Karpas-422 (cell line): ENCODE results near the gene BBS4. TPM values are rescaled to one million over a fixed set of nuclear protein-coding genes. Genes with fewer than 3 reads are reported as not detected.

Experiments used
- DNase-seq: peaks from one replicate; pipeline ENCODE4 v3.0.0-alpha.2; 2015
- H2AFZ ChIP-seq: fragments of 200-600 bp; sonication (generic); 2 replicates; pipeline ENCODE4 v1.6.1; 2014; ENCODE audit warnings: antibody characterized with exemption, low read length, mixed read lengths
- H3K27ac ChIP-seq: fragments of 200-600 bp; sonication (generic); 2 replicates; pipeline ENCODE4 v1.5.1; 2014; ENCODE audit warnings: mild to moderate bottlenecking, low read length, moderate library complexity
- H3K27me3 ChIP-seq: fragments of 200-600 bp; sonication (generic); 2 replicates; pipeline ENCODE4 v1.6.1; 2014; ENCODE audit warnings: low read length, mixed read lengths
- H3K36me3 ChIP-seq: fragments of 200-600 bp; sonication (generic); 2 replicates; pipeline ENCODE4 v1.6.1; 2014; ENCODE audit warnings: low read length, mixed read lengths; ENCODE audit not compliant: insufficient read depth
- H3K4me1 ChIP-seq: fragments of 200-600 bp; sonication (generic); 2 replicates; pipeline ENCODE4 v1.6.1; 2014; ENCODE audit warnings: mild to moderate bottlenecking, low read length, mixed read lengths
- H3K4me2 ChIP-seq: fragments of 200-600 bp; sonication (generic); 2 replicates; pipeline ENCODE4 v1.6.1; 2014; ENCODE audit warnings: low read length, low read depth, mild to moderate bottlenecking; ENCODE audit not compliant: poor library complexity, severe bottlenecking
- H3K4me3 ChIP-seq: fragments of 200-600 bp; sonication (generic); 2 replicates; pipeline ENCODE4 v1.5.1; 2014; ENCODE audit warnings: mild to moderate bottlenecking, antibody characterized with exemption, low read length, mixed read lengths
- H3K79me2 ChIP-seq: fragments of 200-600 bp; sonication (generic); 2 replicates; pipeline ENCODE4 v1.6.1; 2014; ENCODE audit warnings: mild to moderate bottlenecking, low read length, mixed read lengths
- H3K9ac ChIP-seq: fragments of 200-600 bp; sonication (generic); 2 replicates; pipeline ENCODE4 v1.6.0; 2014; ENCODE audit warnings: low read length
- H3K9me2 ChIP-seq: fragments of 200-600 bp; sonication (generic), shearing (Covaris generic); replicated peaks from 2 replicates; pipeline ENCODE4 v1.6.0; 2014; ENCODE audit warnings: mild to moderate bottlenecking, low read length, moderate library complexity; ENCODE audit not compliant: insufficient read depth
- H3K9me3 ChIP-seq: fragments of 300-700, 200-600 bp; sonication (generic); 2 replicates; pipeline ENCODE4 v1.6.1; 2014; ENCODE audit warnings: low read length, mixed read lengths
- H4K20me1 ChIP-seq: fragments of 200-600 bp; sonication (generic); 2 replicates; pipeline ENCODE4 v1.6.1; 2014; ENCODE audit warnings: mild to moderate bottlenecking, antibody characterized with exemption, low read length, low read depth; ENCODE audit not compliant: insufficient read depth
- total RNA-seq: library from RNA; depleted of rRNA; stranded (reverse); fragments of >200 nt; shearing (Covaris generic); gene quantifications from 2 replicates; pipeline ENCODE4 v1.2.3, GENCODE V29; 2014; ENCODE audit warnings: low replicate concordance

BBS4 gene
- total RNA-seq, 1 experiment from 2014 or later, result 17.0 TPM

DNA sequence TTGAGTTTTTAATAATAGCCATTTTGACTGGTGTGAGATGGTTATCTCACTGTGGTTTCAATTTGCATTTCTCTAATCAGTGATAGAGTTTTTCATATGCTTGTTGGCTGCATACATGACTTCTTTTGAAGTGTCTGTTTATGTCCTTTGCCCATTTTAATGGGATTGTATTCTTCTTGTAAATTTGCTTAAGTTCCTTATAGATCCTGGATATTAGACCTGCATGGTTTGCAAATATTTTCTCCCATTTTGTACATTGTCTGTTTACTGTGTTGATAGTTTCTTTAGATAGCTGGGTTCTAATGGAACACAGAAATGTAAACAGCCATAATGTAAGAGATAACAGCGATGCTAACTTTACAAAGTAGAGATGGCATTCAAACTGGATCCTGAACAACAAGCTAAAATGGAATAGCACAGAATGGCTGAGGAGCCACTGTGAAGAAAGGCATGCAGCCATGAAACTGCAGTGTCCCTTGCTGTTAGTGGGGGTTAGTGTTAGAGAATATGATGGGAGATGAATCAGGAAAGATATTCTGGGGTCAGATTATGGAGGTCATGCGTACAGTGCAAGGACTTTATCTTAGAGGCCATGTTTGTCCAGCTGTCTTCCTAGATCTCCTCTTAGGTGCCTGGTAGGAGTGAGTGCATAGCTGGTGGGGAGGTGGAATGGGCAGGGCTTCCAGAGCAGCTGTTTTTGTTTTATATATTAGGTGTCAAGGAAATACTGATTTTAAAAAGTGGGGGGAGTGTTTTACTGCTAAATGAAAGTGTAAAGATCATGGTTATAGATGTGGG, 48.1 kb downstream of the BBS4 start:
- Histone ChIP-seq H3K4me2 (no peak overlapping the region), H3K9me3 (no peaks in the 10 kb centered on the region), H3K9ac (no peak overlapping the region), H3K4me1 (no peaks in the 10 kb centered on the region), H2AFZ (no peak overlapping the region), H3K79me2 (no peaks in the 10 kb centered on the region), H4K20me1 (no peaks in the 10 kb centered on the region), H3K36me3 (peaks cover 22% of the 10 kb centered on the region), H3K4me3 (no peak overlapping the region), H3K9me2 (no peaks in the 10 kb centered on the region), H3K27me3 (no peaks in the 10 kb centered on the region), H3K27ac (no peak overlapping the region)
- DNase-seq, result no peak

DNA sequence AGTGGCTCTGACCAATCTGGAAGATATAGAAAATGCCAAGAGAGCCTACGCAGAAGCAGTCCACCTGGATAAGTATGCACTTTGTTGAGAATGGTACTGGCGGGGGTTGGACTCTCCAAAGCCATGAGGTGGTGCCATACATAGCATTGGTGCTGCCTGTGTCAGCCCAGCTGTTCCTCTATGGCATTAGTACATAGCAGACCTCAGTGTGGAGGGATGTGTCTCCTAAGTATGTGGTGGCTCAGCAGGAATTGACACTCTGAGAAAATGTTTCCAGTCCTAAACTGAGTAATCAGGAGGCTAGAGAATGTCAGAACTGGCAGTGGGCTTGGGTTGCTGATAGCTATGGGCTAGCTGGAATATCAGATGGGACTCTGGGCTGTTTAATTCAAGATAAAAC, 49.1 kb downstream of the BBS4 start:
- DNase-seq, result no peak
- Histone ChIP-seq H3K9ac (no peak overlapping the region), H3K9me2 (no peaks in the 10 kb centered on the region), H3K79me2 (0 out of 2 replicates have a peak, but pooled peaks cover 3% of the 10 kb centered on the region), H3K4me1 (no peaks in the 10 kb centered on the region), H3K27me3 (no peaks in the 10 kb centered on the region), H2AFZ (no peak overlapping the region), H4K20me1 (no peaks in the 10 kb centered on the region), H3K36me3 (peaks cover 31% of the 10 kb centered on the region), H3K4me2 (no peak overlapping the region), H3K27ac (no peak overlapping the region), H3K4me3 (no peak overlapping the region), H3K9me3 (no peaks in the 10 kb centered on the region)

DNA sequence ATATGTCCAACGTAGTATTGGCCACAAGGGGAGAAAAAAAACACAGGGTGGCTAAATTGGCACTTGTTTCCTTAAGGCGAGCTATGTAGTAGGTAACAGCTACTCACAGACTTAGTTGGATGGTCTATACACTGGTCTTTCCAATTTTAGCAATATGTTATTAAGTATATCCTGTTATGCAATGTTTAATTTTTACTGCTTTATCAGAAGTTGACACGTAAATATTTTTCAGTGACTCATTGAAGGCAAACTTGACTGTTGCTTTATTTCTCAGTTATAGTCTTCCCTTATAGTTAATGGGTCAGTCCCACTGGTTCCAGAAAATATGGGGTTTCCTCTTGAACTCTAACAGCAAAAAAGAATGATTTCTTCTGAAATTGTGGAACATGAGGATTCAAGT, 51.1 kb downstream of the BBS4 start:
- Histone ChIP-seq H3K9me3 (no peaks in the 10 kb centered on the region), H4K20me1 (no peaks in the 10 kb centered on the region), H3K79me2 (peaks cover 8% of the 10 kb centered on the region; the same call in 1 of the 2 replicates), H3K27me3 (no peaks in the 10 kb centered on the region), H3K9ac (no peak overlapping the region), H3K4me2 (no peak overlapping the region), H2AFZ (no peak overlapping the region), H3K4me1 (no peaks in the 10 kb centered on the region), H3K36me3 (peaks cover 39% of the 10 kb centered on the region), H3K4me3 (no peak overlapping the region), H3K27ac (no peak overlapping the region), H3K9me2 (no peaks in the 10 kb centered on the region)
- DNase-seq, result no peak

DNA sequence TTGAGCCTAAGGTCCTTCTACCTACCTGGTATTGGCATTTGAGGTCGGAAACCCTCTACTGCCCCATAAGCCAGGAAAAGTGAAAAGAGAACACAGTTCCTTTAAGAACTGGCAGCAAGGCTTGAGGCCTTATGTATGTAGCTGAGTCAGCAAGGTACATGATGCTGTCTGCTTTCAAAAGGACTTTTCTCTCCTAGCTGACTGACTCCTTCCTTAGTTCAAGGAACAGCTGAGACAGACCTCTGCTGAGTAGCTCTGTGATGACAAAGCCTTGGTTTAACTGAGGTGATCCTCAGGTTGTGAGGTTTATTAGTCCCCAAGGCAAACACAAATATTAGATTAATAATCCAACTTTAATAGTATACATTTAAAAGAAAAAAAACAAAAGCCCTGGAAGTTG, 51.7 kb downstream of the BBS4 start:
- H3K9ac ChIP-seq, result no peak overlapping the region
- no peak overlapping the region for H3K4me2 ChIP-seq
- H3K36me3 ChIP-seq, result peaks cover 39% of the 10 kb centered on the region
- H3K27me3 ChIP-seq, result no peaks in the 10 kb centered on the region
- no peak overlapping the region for H3K27ac ChIP-seq
- no peaks in the 10 kb centered on the region for H3K4me1 ChIP-seq
- no peaks in the 10 kb centered on the region for H3K9me2 ChIP-seq
- no peaks in the 10 kb centered on the region for H4K20me1 ChIP-seq
- H2AFZ ChIP-seq, result no peak overlapping the region
- no peaks in the 10 kb centered on the region for H3K9me3 ChIP-seq
- peaks cover 8% of the 10 kb centered on the region; the same call in 1 of the 2 replicates for H3K79me2 ChIP-seq
- H3K4me3 ChIP-seq, result no peak overlapping the region
- no peak for DNase-seq

DNA sequence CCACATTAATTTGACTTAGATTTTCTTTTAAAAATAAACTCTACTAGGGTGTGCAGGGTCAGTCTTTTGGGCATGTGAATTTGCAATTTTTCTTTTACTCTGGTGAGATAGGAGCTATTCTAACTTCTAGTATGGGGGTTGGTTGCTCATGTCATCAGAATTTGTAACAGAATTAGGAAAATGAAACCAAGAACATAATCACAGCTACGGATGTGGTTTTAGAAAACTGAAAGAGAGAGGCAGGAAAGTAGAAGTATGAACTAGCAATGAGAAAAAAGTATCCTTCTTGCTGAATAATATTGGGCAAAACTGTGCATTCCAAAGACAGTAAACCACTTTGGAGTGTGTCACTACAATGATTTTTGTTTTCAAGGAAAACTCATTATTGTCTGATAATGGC, 54.2 kb downstream of the BBS4 start:
- Histone ChIP-seq H4K20me1 (no peaks in the 10 kb centered on the region), H3K9me2 (no peaks in the 10 kb centered on the region), H3K9me3 (no peaks in the 10 kb centered on the region), H3K79me2 (peaks cover 8% of the 10 kb centered on the region; the same call in 1 of the 2 replicates), H3K4me1 (no peaks in the 10 kb centered on the region), H2AFZ (no peak overlapping the region), H3K27ac (no peak overlapping the region), H3K9ac (no peak overlapping the region), H3K36me3 (peaks cover 39% of the 10 kb centered on the region), H3K4me3 (no peak overlapping the region), H3K27me3 (no peaks in the 10 kb centered on the region), H3K4me2 (no peak overlapping the region)
- DNase-seq, result no peak

DNA sequence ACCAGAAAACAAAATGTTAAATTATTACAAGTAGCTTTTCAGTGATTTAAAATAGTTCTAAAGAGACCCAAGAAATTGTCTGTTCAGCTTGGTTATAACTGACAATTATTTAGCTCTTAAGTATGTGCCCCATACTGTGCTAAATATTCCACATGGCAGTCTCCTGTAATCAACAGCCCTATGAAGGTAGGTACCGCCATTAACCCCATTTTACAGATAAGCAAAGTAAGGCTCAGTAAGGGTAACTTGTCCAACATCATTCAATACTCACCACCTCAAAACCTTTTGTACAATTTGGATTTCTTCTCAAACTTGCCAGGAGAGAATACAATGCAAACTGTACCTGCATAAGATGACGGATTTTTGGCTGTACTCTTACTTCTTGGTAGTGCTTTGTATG, 63.7 kb downstream of the BBS4 start:
- H4K20me1 ChIP-seq, result no peaks in the 10 kb centered on the region
- no peak overlapping the region for H3K4me3 ChIP-seq
- no peaks in the 10 kb centered on the region for H3K27me3 ChIP-seq
- no peak overlapping the region for H2AFZ ChIP-seq
- no peak overlapping the region for H3K27ac ChIP-seq
- H3K4me2 ChIP-seq, result no peak overlapping the region
- no peak for DNase-seq
- no peaks in the 10 kb centered on the region for H3K9me2 ChIP-seq
- no peak overlapping the region for H3K9ac ChIP-seq
- no peaks in the 10 kb centered on the region for H3K9me3 ChIP-seq
- H3K79me2 ChIP-seq, result peaks cover 3% of the 10 kb centered on the region; the same call in 1 of the 2 replicates
- peaks cover 42% of the 10 kb centered on the region for H3K36me3 ChIP-seq
- no peaks in the 10 kb centered on the region for H3K4me1 ChIP-seq

DNA sequence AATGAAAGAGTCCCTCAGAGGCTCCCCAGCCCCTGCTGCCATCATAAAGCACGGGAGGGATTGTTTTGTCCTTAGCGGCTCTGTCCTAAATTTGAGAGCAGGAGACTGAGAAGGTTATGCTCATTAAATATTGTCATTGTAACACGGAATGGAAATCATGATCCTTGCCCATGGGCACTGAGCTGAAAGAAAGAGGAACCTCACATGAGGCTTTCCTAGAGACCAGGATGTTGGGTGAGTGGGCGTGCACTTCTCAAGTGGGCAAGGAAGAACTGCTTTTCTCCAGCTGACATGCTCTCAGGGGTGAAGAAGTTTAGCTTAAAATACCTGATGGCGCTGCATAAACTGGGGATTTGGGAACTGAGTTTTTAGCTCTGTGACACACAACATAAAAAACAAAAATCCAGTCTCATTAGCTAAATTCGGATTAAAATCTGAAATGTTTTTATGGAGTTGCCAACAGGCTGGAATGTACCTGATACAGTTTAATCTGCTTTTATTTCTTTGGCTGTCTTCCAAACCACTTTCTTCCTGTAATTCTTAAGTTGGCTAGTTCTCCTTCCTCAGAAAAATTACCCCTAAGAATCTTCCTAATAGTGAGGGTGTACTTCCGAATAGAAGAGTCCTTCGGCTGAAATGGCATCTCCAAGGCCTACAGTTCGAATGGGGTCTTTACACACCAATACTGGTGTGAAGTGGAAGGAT, 65.9 kb downstream of the BBS4 start:
- Histone ChIP-seq H2AFZ (no peak overlapping the region), H3K27ac (no peak overlapping the region), H3K9me2 (no peaks in the 10 kb centered on the region), H3K9ac (no peak overlapping the region), H3K27me3 (no peaks in the 10 kb centered on the region), H3K79me2 (peaks cover 6% of the 10 kb centered on the region; the same call in 1 of the 2 replicates), H3K36me3 (peaks cover 43% of the 10 kb centered on the region), H3K4me1 (no peaks in the 10 kb centered on the region), H3K4me3 (no peak overlapping the region), H3K4me2 (no peak overlapping the region), H3K9me3 (no peaks in the 10 kb centered on the region), H4K20me1 (no peaks in the 10 kb centered on the region)
- DNase-seq, result no peak

DNA sequence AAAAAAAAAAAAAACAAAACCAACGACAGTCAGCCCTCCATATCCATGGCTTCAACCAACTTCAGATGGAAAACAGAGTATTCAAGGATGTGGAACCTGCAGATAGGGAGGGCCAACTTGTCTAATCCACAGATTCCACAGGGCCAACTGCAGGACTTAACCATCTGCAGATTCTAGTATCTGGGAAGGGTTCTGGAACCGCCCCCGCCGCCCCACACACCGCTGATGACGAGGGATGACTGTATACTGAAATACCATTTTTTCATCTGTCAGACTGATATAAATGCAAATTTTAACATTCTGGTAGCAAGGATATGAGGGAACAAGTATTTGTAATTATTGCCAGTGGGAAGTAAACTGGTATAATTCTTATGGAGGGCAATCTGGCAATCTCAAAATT, 68.1 kb downstream of the BBS4 start:
- Histone ChIP-seq H3K9me3 (no peaks in the 10 kb centered on the region), H3K79me2 (peaks cover 15% of the 10 kb centered on the region), H4K20me1 (no peaks in the 10 kb centered on the region), H3K4me2 (no peak overlapping the region), H3K4me1 (no peaks in the 10 kb centered on the region), H3K9ac (no peak overlapping the region), H3K4me3 (no peak overlapping the region), H2AFZ (no peak overlapping the region), H3K27ac (no peak overlapping the region), H3K27me3 (no peaks in the 10 kb centered on the region), H3K36me3 (peaks cover 38% of the 10 kb centered on the region), H3K9me2 (no peaks in the 10 kb centered on the region)
- DNase-seq, result no peak
